NCI-H2196 (cell line): Measurements from ENCODE around the gene SLC49A4.

Experiments
- DNase-seq: peaks from one replicate; lab custom pipeline; 2025; ENCODE audit not compliant: unreplicated experiment; lab: John Stamatoyannopoulos, UW

Gene SLC49A4

DNA sequence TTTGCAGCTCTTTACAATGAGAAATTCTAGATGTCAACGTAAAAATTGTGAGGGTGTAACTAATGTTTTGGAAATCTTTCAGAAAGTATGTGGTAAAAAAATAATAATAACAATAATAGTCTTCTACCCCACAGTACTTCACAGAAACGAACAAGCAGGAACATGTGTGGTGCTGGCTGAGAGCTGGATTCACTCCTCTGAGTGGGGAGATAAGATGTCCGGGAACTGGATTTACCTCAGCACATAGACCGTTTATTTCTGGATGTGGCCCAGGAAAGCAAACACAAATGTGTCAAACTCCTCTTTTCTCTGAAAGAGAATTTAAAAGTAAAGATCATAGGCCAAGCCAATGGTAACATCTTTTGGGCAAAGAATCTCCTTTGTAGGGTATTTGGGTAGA is 103.4 kb downstream of the SLC49A4 start:
- peak; percentile 33 for DNase-seq

- DNase-seq = no peak
Observed at GRCh38 chr3:122902326-122902725, 107.5 kb downstream of the SLC49A4 start.

DNA sequence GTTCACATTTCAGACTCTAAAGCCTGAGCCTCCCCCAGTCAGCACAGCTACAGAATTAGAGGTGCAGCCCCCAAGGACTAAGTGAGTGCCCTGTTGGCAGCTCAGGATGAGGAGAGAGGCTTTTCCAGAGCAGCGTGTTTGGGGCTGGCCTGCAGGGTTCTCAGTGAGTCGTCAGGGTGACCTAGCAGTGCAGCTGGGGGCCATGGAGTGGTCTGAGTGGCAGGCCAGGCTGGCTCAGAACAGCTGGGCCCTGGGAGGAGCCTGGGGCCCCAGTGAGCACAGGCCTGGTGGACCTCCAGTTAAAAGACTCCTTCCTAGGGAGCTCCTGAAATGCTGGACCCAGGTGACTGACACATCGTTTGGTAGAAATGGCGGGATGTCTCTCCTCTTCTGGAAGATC is 108.3 kb downstream of the SLC49A4 start:
- DNase-seq = no peak

DNA sequence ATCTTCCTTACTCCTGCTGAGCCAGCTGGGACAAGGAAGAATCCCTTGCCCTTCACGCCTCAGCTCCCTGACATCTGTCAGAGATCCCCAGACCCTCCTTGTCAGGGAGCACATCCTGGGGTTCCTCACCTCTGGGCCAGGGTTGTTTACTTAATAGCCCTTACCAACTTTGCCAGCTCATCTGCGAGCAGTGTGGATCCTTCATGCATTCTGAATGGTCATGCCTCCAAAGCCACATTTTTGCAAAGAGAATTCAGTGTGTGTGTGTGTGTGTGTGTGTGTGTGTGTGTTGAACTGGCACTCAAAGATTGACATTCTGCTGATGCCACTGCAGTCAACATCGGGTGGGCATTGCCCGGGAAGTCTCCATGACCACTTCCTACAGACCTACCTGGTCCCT is 112.6 kb downstream of the SLC49A4 start:
- DNase-seq = no peak

DNA sequence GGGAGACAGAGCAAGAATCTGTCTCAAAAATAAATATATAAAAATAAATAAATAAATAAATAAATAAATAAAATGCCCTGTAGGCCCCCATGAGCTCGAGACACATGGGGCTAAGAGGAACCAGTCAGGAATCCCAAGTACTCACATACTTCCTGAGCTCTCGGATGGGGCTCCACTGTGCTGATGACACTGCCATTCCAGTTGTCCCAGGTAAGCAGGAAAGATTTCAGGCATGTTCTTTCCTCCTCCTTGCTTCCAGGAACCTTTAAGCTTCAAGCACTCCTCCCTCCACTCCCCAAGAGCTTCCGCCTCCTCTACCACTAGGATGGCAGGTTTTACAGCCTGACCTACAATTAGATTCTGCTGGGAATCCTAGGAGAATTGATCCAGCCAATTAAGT is 113.4 kb downstream of the SLC49A4 start:
- no peak for DNase-seq

GRCh38 chr3:122911901-122912300 is 117.0 kb downstream of the SLC49A4 start:
- DNase-seq = no peak

DNA sequence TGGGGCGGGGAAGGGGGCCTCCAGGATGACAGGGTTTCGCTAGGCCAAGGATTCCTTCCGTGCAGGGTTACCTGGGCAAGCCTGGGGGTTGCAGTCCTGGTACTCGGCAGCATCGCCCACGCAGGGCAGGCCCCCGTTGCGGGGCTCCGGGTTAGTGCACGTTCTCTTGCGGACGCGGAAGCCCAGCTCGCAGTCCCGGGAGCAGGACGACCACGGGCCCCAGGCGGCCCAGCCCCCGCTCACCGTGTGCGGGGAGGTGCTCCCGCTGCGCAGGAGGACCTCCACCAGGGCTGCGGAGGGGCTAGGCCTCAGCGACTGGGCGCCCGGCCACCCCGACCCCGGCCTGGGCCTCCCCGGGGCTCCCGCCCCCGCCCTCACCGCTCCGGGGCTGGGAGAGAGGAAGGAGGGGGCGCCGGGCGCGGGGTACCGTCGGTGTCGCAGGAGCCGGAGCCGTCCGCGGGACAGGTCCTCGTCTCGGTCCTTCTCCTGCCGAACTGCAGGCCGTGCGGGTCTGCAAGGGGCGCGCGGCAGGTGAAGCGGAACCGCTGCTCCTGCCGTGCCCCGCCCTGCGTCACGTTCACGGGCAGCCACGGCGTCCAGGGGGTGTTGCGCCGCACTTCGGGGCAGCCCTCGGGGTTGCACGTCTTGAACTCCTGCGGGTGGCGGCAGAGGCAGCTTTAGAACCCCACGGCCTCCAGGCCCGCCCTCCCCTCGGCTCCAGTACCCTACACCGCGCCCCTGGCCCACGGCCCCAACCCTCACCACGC is 118.1 kb downstream of the SLC49A4 start:
- no peak for DNase-seq

GRCh38 chr3:122913539-122914100 is 118.8 kb downstream of the SLC49A4 start:
- DNase-seq = no peak

- no peak for DNase-seq
Observed at GRCh38 chr3:122915300-122916055, 120.6 kb downstream of the SLC49A4 start.

DNA sequence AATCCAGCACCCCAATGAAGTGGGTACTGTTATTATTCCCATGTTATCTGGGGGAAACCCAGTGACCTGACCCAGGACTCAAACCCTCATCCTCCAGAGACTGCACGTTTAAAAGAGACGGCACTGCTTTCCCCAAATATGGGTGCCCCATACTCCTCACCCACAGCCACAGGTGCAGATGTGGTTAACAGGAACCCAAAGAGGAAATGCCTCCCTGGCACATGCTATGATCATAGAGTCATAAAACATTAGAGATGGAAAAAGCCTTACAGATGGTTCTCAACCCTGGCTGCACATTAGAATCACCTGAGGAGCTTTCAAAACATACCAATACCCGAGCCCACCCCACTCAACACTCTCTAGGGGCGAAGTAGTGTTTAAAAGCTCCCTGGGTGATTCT is 121.2 kb downstream of the SLC49A4 start:
- DNase-seq = no peak

DNA sequence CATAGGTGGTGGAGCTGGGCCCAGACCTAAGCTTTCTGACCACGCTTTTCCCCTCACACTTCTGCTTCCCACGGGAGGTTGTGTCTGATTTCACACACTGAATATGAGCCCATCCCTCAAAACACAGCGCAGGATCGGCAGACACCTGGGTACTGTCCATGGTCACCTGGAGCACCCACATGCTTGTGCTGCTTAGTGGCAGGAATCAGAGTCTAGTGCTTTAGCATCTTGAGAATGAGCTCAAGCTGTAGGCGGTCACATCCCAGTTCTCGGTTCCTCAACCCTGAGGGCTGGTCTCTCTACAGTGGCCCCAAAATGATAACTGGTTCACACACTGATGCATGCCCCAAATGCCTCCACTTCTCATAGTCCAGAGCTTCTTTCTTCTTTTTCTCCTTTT is 121.7 kb downstream of the SLC49A4 start:
- no peak for DNase-seq

DNA sequence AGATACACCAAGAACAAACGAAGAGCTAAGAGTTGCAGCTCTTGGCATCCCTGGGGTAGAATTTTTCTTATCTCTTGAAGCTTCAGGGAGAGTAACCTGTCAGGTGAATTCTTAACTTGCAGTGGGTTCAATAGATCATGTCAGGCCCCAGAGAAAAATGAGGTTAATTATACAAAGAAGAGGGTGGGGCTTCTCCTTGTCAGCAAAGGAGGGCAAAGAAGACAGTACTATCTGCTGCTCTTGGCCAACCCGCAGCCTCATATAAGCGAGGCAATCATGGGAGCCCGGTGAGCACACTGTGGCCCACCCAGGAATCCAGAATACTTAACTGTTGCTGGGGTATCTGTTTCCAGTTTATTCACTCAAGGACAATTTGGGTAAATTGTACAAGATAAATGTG is 122.5 kb downstream of the SLC49A4 start:
- DNase-seq = no peak

- no peak for DNase-seq
Observed at GRCh38 chr3:122918576-122919290, 123.9 kb downstream of the SLC49A4 start.

GRCh38 chr3:122919291-122919610 is 124.4 kb downstream of the SLC49A4 start:
- no peak for DNase-seq

DNA sequence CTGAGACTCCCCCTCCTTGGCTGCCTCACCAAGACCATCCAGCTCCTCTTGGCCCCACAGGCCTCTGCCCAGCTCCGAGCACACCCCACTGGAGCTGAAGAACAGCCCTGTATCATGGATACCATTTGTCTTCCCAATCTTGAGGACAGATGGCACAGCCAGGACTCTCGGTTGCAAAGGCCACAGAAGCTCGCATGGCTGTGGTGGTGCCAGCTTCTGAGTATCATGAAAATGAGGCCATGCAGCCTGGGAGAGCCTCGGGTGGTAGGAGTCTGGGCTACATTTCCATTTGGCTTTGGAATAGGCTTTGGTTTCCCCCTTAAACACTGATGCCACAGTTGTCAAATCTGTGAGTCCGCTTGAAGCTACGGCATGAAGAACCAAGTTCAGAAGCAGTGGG is 126.1 kb downstream of the SLC49A4 start:
- no peak for DNase-seq

- DNase-seq = no peak
Observed at GRCh38 chr3:122921791-122922651, 127.2 kb downstream of the SLC49A4 start.

DNA sequence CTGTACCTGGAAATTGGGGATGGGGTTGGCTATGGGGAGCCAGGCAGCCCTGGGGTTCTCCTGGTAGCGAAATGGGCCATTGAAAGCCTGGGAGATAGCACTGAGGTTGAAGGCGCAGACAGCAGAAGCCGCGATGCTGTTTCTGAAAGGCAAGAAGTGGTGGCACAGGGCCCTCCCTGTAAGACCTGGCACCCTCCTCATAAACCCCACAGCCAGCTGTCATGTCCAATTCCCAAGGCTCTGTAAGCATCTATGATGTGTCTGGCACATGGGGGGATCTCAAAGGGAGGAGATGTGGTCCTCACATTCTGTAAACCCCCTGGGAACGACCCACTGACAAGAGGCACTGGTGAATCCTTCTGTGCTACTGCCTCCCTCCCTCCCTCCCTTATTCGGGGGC is 128.7 kb downstream of the SLC49A4 start:
- no peak for DNase-seq

- DNase-seq = no peak
Observed at GRCh38 chr3:122924056-122924455, 129.2 kb downstream of the SLC49A4 start.

DNA sequence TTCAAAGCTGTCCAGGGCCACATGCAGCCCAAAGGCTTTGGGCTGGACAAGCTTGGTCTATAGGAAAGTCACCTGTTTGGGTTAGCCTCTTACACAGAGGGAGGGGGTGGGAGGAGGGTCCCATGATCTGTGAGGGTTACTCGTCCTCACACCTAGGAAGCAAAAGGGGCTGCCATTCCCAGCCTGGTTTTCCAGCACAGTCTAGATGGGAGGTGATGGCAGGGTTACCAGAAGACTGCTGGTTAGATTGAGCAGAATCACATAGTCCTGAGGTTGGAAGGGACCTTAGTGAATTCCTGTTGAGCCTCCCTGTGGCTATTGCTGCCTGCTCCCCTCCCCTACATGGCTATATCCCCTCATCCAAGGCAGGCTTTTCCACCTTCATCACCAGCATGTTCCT is 130.9 kb downstream of the SLC49A4 start:
- DNase-seq = no peak

DNA sequence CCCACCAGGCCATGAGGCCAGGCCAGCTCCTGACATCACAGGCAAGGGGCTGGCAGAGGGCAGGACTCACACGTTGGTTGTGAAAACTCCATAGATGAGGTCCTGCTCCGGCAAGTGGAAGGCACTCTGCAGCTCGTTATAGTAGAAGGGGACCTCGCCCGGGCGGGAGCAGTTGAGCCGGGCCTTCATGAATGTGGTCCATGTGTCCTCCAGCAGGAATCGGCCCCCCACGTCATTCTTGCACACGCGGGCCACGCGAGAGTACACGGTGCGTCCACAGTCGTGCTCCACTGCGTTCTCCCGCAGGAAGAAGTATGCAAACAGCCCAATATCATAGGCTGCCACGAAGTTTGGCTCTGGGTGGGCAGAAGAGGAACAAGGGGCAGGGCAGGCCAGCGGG is 131.5 kb downstream of the SLC49A4 start:
- DNase-seq = no peak

DNA sequence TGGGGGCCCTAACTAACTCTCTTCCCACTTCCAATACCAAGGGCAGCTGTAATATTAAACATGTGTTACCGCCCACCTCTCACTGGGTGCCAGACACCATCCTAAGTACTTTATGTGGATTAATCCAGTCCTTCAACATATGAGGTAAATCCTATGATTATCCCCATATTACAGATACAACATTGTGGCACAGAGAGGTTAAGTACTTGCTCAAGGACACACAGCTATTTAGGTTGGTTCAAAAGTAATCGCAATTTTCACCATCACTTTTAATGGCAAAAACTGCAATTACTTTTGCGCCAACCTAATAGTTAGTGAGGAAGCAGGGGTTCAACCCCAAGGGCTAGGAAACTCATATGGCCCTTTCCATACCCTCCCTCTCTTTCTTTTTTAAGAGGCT is 131.9 kb downstream of the SLC49A4 start:
- DNase-seq = no peak
